Common myeloid progenitor, CD34-positive (primary cell): Measurements from ENCODE around the gene SERPINB1.
"Not testable (repeated sequence)": the region's sequence is repeated elsewhere in the genome, so short reads cannot be mapped to it uniquely, and the experiment has no call there.

Experiments used
- CTCF ChIA-PET: fragments of 350-600 bp; sonication (Branson Sonifier 250); formaldehyde crosslinking; loops from one replicate; lab custom pipeline; 2021; ENCODE audit warnings: antibody characterized with exemption; lab: Charles Lee
- POLR2A ChIA-PET: fragments of 350-600 bp; sonication (Branson Sonifier 250); formaldehyde crosslinking; loops from one replicate; lab custom pipeline; 2021; ENCODE audit warnings: antibody characterized with exemption; lab: Charles Lee
- DNase-seq, 3 donors: peaks; one replicate each; pipeline versions ENCODE4 v3.0.0 to v3.0.0-alpha.2; 2013
- H3K27ac ChIP-seq, 2 experiments: 1 replicate in 1 of 2; 2 replicates in 1 of 2; pipeline ENCODE4 v1.7.0; 2013; ENCODE audit warnings: inconsistent platforms in 2 of 2, low read length in 2 of 2, mild to moderate bottlenecking in 2 of 2, low read depth in 1 of 2, moderate library complexity in 1 of 2; ENCODE audit not compliant: severe bottlenecking in 2 of 2, insufficient read depth in 1 of 2, poor library complexity in 1 of 2
- H3K27me3 ChIP-seq, 5 experiments: replicated peaks in 2 of 5; 1 replicate in 3 of 5; 2 replicates in 2 of 5; pipeline versions ENCODE4 v1.6.1 to v1.7.0; 2013; ENCODE audit warnings: low read length in 4 of 5, mild to moderate bottlenecking in 2 of 5, moderate library complexity in 2 of 5, inconsistent platforms in 1 of 5; ENCODE audit not compliant: insufficient read depth in 5 of 5, control insufficient read depth in 4 of 5
- H3K36me3 ChIP-seq, 4 experiments: 1 replicate in 2 of 4; 2 replicates in 2 of 4; pipeline versions ENCODE4 v1.6.1 to v1.7.0; 2013; ENCODE audit warnings: low read length in 3 of 4, control low read depth in 1 of 4, mild to moderate bottlenecking in 1 of 4; ENCODE audit not compliant: control insufficient read depth in 4 of 4, insufficient read depth in 4 of 4
- H3K4me1 ChIP-seq, 4 experiments: 1 replicate in 3 of 4; 2 replicates in 1 of 4; pipeline versions ENCODE4 v1.6.1 to v1.7.1; 2013; ENCODE audit warnings: low read length in 3 of 4, mild to moderate bottlenecking in 3 of 4, control low read depth in 1 of 4, inconsistent platforms in 1 of 4, moderate library complexity in 1 of 4; ENCODE audit not compliant: control insufficient read depth in 4 of 4, insufficient read depth in 4 of 4; ENCODE audit errors: control extremely low read depth in 1 of 4
- H3K4me3 ChIP-seq, 7 experiments: 1 replicate in 4 of 7; 2 replicates in 3 of 7; pipeline versions ENCODE4 v1.5.1 to v1.7.0; 2013; ENCODE audit warnings: mild to moderate bottlenecking in 7 of 7, low read length in 6 of 7, moderate library complexity in 6 of 7, inconsistent platforms in 2 of 7, low read depth in 2 of 7, control low read depth in 1 of 7; ENCODE audit not compliant: insufficient read depth in 4 of 7, control insufficient read depth in 1 of 7; ENCODE audit errors: extremely low read depth in 1 of 7
- H3K9me3 ChIP-seq, 5 experiments: 1 replicate in 4 of 5; 2 replicates in 1 of 5; pipeline versions ENCODE4 v1.6.1 to v1.7.1; 2013; ENCODE audit warnings: low read length in 4 of 5, mild to moderate bottlenecking in 2 of 5, inconsistent platforms in 1 of 5, low read depth in 1 of 5, moderate library complexity in 1 of 5; ENCODE audit not compliant: control insufficient read depth in 4 of 5, insufficient read depth in 2 of 5; ENCODE audit errors: control extremely low read depth in 1 of 5
- WGBS: methylation state at CpG from one replicate; pipeline ENCODE4 v1.1.5; 2013; ENCODE audit not compliant: insufficient coverage; 5-methylcytosine and 5-hydroxymethylcytosine counted together

The SERPINB1 gene

GRCh38 chr6:2860706-2861059 lies 19.0 kb upstream of the SERPINB1 start:
- H3K9me3 ChIP-seq, DNase-seq, POLR2A ChIA-PET, H3K4me3 ChIP-seq, H3K27me3 ChIP-seq, H3K27ac ChIP-seq, H3K36me3 ChIP-seq: not testable (repeated sequence)
- WGBS, result no CpG with 5 or more reads among the region's 2 CpGs
- H3K4me1 ChIP-seq, result peaks cover 36 to 81% (median 68%) of the 10 kb centered on the region in 4 experiments
- CTCF ChIA-PET, result interaction anchor here (1.0 to 1.2 kb wide), 2 partner anchors 9 to 16 kb away, joined by 4 to 5 read pairs; no protein-coding TSS in a partner anchor

DNA sequence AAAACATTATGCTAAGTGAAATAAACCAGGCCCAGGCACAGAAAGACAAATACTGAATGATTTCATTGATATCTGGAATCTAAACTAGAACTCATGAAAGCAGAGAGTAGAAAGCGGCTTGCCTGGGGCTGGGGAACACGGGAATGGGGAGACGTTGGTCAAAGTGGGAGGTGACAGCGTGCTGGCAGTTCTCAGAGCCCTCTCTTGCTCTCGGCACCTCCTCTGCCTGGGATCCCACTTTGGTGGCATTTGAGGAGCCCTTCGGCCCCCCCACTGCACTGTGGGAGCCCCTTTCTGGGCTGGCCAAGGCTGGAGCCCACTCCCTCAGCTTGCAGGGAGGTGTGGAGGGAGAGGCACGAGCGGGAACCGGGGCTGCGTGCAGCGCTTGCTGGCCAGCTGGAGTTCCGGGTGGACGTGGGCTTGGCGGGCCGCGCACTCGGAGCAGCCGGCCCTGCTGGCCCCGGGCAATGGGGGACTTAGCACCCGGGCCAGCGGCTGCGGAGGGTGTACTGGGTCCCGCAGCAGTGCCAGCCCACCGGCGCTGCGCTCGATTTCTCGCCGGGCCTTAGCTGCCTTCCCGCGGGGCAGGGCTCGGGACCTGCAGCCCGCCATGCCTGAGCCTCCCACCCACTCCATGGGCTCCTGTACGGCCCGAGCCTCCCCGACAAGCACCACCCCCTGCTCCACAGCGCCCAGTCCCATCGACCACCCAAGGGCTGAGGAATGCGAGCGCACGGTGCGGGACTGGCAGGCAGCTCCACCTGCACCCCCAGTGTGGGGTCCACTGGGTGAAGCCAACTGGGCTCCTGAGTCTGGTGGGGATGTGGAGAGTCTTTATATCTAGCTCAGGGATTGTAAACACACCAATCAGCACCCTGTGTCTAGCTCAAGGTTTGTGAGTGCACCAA lies 18.4 kb upstream of the SERPINB1 start:
- H3K4me3 ChIP-seq, POLR2A ChIA-PET, H3K36me3 ChIP-seq, H3K27me3 ChIP-seq, DNase-seq, H3K9me3 ChIP-seq: not testable (repeated sequence)
- Histone ChIP-seq H3K4me1 (peaks cover 41 to 81% (median 72%) of the 10 kb centered on the region in 4 experiments), H3K27ac (peak overlapping the region in 1 of 2 experiments; percentile 88)
- WGBS, result 95% methylated on average over 14 of the region's 42 CpGs
- CTCF ChIA-PET, result interaction anchor here (1.0 kb wide), 1 partner anchor 10 kb away, joined by 4 read pairs; no protein-coding TSS in a partner anchor

DNA sequence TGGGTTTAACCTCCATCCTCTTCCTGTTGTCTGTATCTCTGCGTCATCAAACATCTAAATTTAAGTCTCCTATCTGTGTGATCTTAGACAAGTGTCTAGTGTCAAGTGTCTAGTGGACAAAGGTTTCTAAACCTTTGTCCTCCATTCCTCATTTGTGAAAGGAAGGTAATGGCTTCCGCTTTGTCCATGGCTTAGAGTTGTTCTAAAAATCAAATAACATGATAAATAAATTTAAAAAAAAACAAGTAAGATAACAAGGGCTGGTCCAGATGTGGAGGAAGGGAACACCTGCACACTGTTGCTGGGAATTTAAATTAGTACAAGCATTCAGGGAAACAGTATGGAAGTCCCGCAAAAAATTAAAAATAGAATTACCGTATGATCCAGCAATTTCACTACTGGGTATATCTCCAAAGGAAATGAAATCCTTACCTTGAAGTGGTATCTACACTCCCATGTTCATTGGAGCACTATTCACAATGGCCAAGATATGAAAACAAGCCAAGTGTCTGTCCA lies 17.6 kb upstream of the SERPINB1 start:
- WGBS, result 86% methylated on average over 2 of the region's 4 CpGs
- no peak for DNase-seq
- peaks cover 48 to 87% (median 79%) of the 10 kb centered on the region in 4 experiments for H3K4me1 ChIP-seq
- H3K36me3 ChIP-seq, result no peaks in the 10 kb centered on the region
- ChIA-PET CTCF (interaction anchor here (1.1 to 3.0 kb wide), 4 partner anchors 17 to 73 kb away, joined by 3 to 17 read pairs (median 6); partner anchors contain the start of gene SERPINB1), POLR2A (no interaction called here)
- H3K9me3 ChIP-seq, result no peaks in the 10 kb centered on the region
- H3K27ac ChIP-seq, result peak overlapping the region; percentile 76 to 88
- no peaks in the 10 kb centered on the region for H3K27me3 ChIP-seq
- peak overlapping the region in 1 of 7 experiments; percentile 43 for H3K4me3 ChIP-seq

GRCh38 chr6:2857580-2858337 lies 16.1 kb upstream of the SERPINB1 start:
- Histone ChIP-seq H3K9me3 (no peaks in the 10 kb centered on the region), H3K36me3 (no peaks in the 10 kb centered on the region), H3K4me3 (peak overlapping the region in 4 of 7 experiments; percentile 23 to 43 (median 32)), H3K27me3 (no peaks in the 10 kb centered on the region), H3K27ac (peak overlapping the region; percentile 76 to 88), H3K4me1 (peaks cover 42 to 85% (median 76%) of the 10 kb centered on the region in 4 experiments)
- 3% methylated on average over 14 of the region's 18 CpGs for WGBS
- peak; percentile 55 to 90 (median 86) for DNase-seq
- CTCF ChIA-PET, result interaction anchor here (0.7 to 4.4 kb wide), 15 partner anchors 9 to 144 kb away, joined by 3 to 32 read pairs (median 4); partner anchors contain the start of gene SERPINB1
- POLR2A ChIA-PET, result interaction anchor here (1.2 to 2.4 kb wide), 2 partner anchors 11 to 16 kb away, joined by 3 to 9 read pairs; partner anchors contain the start of gene SERPINB1

DNA sequence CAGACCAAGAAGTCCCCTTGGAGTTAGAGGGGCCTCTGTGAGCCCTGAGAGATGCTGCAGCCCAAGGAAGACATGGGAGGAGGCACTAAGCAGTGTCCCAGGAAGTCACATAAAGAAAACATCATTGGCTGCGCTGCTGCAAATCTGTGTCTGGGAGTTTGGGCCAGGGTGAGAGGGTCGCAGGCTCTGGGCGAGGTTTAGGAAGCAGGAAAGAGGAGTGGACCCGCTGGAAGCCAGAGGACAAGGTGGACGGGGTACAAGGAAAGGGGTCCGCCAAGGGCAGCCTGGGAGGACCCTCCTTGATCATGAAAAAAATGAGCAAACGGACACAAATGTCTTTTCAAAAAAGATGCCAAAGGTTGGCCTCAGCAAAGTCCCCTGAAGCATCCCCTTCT lies 15.5 kb upstream of the SERPINB1 start:
- H3K9me3 ChIP-seq, result no peaks in the 10 kb centered on the region
- peak overlapping the region; percentile 76 to 88 for H3K27ac ChIP-seq
- no peaks in the 10 kb centered on the region for H3K36me3 ChIP-seq
- POLR2A ChIA-PET, result interaction anchor here (1.2 to 2.4 kb wide), 2 partner anchors 11 to 15 kb away, joined by 3 to 9 read pairs; partner anchors contain the start of gene SERPINB1
- peak overlapping the region in 3 of 7 experiments; percentile 2 to 43 (median 2) for H3K4me3 ChIP-seq
- H3K4me1 ChIP-seq, result peaks cover 39 to 80% (median 71%) of the 10 kb centered on the region in 4 experiments
- CTCF ChIA-PET, result interaction anchor here (0.7 to 4.4 kb wide), 16 partner anchors 9 to 145 kb away, joined by 3 to 32 read pairs (median 4); partner anchors contain the start of gene SERPINB1
- no peak for DNase-seq
- WGBS, result 96% methylated on average over 6 of the region's 7 CpGs
- H3K27me3 ChIP-seq, result no peaks in the 10 kb centered on the region

DNA sequence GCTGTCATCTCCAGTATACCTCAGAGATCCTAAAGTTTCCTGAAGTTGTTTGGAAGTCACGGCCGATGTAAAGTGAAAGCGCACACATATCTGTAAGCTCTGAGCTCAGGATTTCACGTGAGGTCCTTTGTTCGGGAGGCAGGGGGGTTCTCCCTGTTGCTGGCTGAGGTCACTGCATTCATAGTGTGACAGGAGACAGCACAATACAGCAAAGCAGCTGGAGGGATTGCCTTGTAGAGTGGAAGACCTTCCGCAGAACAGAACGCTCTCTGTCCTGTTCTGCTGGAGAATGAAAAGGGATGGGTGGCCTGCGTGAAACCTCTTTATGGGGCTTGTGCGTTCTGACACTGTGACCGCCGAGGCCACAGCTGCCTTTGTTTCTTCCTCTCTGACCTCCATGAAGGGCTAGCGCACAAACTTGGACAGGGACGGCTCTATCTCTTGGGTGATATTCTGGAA lies 13.4 kb upstream of the SERPINB1 start:
- Histone ChIP-seq H3K27me3 (no peaks in the 10 kb centered on the region), H3K9me3 (no peaks in the 10 kb centered on the region), H3K27ac (peak overlapping the region in 1 of 2 experiments; percentile 88), H3K4me1 (peaks cover 35 to 66% (median 60%) of the 10 kb centered on the region in 4 experiments), H3K36me3 (no peaks in the 10 kb centered on the region), H3K4me3 (peak overlapping the region in 1 of 7 experiments; percentile 39)
- DNase-seq, result no peak
- CTCF ChIA-PET, result interaction anchor here (0.7 to 4.4 kb wide), 18 partner anchors 9 to 134 kb away, joined by 3 to 32 read pairs (median 6); no protein-coding TSS in a partner anchor
- WGBS, result 92% methylated on average over 13 of the region's 13 CpGs
- POLR2A ChIA-PET, result no interaction called here
